SIG-M5 (cell line): Measurements from ENCODE around the gene MTMR6.

Experiments
- DNase-seq: peaks from one replicate; lab custom pipeline; 2025; lab: John Stamatoyannopoulos, UW

The MTMR6 gene

DNA sequence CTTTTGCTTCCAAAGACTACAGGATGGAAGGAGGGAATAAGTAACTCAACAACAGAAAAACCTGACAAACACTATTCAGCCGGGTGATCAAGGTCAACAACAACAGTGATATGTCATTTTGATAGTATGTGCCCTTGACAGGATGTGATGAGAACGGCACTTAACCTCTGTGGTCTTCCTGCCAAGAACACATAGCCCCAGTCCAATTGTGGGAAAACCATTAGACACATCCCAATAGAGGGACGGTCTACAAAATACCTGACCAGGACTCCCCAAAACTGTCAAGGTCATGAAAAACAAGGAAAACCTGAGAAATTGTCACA lies 72.1 kb downstream of the MTMR6 start:
- DNase-seq = no peak

DNA sequence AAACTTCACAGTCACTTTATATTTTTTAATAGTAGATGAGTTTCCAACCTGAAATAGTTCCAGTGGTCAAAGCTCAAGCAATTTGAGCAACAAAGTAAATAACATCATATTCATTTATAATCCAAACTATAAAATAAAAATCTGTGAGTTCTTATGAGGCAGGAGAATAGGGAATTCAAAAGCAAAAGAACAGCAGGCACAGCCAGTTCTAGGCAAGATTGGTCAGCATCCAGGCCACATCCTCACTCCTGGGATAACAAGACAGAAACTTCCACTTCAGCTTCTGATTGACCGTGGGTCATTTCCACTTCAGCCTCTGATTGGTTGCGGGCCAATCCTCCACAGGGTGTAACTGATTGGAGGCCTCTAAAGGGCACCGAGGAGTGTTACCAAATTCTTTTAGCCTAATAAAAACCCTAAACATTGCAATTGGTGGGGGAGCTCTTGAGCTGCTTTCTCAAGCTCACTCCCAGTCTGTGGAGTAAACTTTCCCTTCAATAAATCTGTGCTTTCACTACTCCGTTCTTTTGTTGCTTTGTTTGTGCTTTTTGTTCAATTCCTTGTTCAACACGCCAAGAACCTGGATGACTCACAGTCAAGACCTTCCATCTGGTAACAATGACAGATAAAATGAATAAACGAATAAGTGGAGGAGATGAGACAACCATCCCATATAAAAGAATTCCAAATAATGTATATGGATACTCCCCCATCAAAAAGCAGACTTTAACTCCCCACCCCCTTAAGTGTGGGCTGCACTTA lies 72.6 kb downstream of the MTMR6 start:
- DNase-seq = no peak

DNA sequence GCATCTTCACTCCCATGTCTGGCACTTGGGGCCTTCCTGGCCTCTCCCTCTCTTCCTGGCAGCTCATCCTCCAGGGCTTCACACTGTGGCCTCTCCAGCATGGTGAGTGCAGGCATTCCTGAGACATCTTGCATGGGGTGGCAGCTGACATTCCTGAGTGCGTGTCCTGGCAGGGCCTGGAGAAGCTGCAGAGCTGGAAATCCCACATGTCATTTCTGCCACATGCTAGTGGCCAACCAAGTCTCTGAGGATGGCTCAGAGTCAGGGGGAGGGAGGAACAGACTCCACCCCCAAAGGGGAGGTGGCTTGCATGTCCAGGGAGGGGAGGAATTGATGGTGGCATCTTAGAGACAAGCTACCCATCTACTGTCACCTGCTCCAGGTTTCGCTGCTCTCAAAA lies 73.6 kb downstream of the MTMR6 start:
- DNase-seq = no peak

DNA sequence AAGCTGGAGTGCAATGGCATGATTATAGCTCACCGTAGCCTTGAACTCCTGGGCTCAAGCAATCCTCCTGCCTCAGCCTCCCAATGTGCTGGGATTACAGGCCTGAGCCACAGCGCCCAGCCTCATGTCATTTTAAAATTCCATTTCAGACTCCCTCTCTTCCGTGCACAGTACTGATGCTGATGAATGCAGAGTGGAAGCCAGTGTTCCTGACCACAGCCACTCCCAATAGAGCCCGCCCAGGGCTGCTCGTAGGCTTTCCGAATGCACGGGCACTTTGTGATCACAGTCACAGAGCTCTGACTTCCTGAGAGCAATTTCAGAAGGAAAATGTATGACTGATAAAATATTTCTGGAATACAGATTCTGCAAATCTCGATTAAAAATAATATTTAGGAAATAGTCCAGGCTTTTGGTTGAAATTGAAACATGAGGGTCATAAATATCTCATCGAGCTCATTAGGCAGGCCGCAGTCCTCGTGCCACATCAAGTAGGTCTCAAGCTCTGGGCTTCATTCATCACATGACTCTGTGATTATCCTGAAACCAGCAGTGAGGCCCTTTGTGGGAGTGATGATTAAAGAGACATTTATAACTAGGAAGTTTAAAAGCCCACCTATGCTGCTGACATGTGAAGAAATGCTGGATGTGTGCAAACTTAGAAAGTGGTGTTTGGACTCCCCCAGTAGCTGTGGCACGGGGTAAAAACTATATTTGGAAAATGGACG lies 76.3 kb downstream of the MTMR6 start:
- DNase-seq = no peak

GRCh38 chr13:25207291-25207810 lies 79.9 kb downstream of the MTMR6 start:
- DNase-seq = no peak

GRCh38 chr13:25204863-25205262 lies 82.4 kb downstream of the MTMR6 start:
- DNase-seq = no peak

GRCh38 chr13:25203127-25203740 lies 84.1 kb downstream of the MTMR6 start:
- DNase-seq = no peak

DNA sequence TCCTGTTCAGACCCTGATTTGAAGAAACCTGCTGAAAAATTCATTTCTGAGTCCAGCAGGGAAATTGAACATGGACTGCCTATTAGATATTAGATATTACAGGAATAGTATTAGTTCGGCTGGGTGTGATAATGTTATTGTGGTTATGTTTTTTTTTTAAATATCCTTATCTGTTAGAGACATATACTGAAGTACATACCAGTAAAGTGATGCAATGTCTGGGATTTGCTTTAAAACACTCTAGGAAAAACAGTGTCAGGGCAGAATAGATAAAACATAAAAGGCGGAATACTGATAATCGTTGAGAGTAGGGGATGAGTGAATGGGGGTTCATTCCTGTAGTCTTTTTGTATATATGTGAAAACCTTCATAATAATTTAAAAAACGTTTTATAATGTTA lies 86.5 kb downstream of the MTMR6 start:
- no peak for DNase-seq

DNA sequence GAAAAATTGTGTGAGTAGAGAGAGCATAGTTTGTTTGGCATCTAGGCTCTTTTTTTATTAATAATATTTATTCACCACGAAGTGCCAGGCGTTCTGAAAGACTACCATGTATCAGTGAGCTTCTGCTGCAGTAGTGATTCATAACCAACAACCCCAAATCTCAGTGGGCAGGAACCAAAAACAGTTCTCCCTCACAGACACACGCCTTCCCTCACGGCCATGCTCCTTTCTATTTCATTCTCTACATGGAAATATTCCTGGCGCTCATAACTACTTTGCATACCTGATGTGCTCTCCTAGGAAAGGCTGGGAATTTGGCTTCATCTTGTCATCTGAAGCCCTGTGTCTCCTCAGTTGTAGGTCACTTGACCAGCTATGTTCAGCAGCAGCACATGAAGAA lies 88.6 kb downstream of the MTMR6 start:
- DNase-seq = no peak

- DNase-seq = no peak
Measured at GRCh38 chr13:25196971-25197370, 90.3 kb downstream of the MTMR6 start.
